HG03159 (cell line): ENCODE data around the gene JCHAIN.
A peak's percentile ranks its signal among the peaks of the same experiment; 100 is the strongest.
"Not testable (repeated sequence)": the region's sequence is repeated elsewhere in the genome, so short reads cannot be mapped to it uniquely, and the experiment has no call there.

ENCODE experiments used
- ATAC-seq: cut with Tn5 transposase; IDR thresholded peaks from one replicate; pipeline ENCODE4 v1.9.1; 2021; ENCODE audit warnings: mild to moderate bottlenecking, moderate library complexity; ENCODE audit not compliant: unreplicated experiment

The JCHAIN gene

GRCh38 chr4:70688795-70689231, 22.5 kb upstream of the JCHAIN start:
- ATAC-seq: peak; percentile 7

GRCh38 chr4:70687821-70688794, 21.8 kb upstream of the JCHAIN start, which contains the start of gene UTP3:
TSS of gene UTP3 (plus strand) at chr4:70688532. CDS start at chr4:70688678, 146 bp downstream.
- ATAC-seq: peak; percentile 92

GRCh38 chr4:70687392-70687791, 21.1 kb upstream of the JCHAIN start:
- peak; percentile 4 for ATAC-seq

- ATAC-seq: not testable (repeated sequence)
Measured at GRCh38 chr4:70682142-70682541, 15.8 kb upstream of the JCHAIN start.

GRCh38 chr4:70681704-70682103, 15.4 kb upstream of the JCHAIN start:
- peak; percentile 45 for ATAC-seq

- ATAC-seq: no peak
Measured at GRCh38 chr4:70680934-70681333, 14.6 kb upstream of the JCHAIN start.

GRCh38 chr4:70678383-70678999, 12.2 kb upstream of the JCHAIN start:
- peak; percentile 67 for ATAC-seq

- no peak for ATAC-seq
Measured at GRCh38 chr4:70676554-70677090, 10.3 kb upstream of the JCHAIN start.

- ATAC-seq: no peak
Measured at GRCh38 chr4:70674731-70675130, 8.4 kb upstream of the JCHAIN start.

GRCh38 chr4:70674191-70674590, 7.9 kb upstream of the JCHAIN start:
- no peak for ATAC-seq

- no peak for ATAC-seq
Measured at GRCh38 chr4:70671091-70671490, 4.8 kb upstream of the JCHAIN start.

- ATAC-seq: no peak
Measured at GRCh38 chr4:70670332-70671014, 4.2 kb upstream of the JCHAIN start.

- no peak for ATAC-seq
Measured at GRCh38 chr4:70667740-70668535, 1.6 kb upstream of the JCHAIN start.

GRCh38 chr4:70661309-70661922, 4.9 kb downstream of the JCHAIN start:
- ATAC-seq: peak; percentile 61

- ATAC-seq: no peak
Measured at GRCh38 chr4:70660106-70660505, 6.2 kb downstream of the JCHAIN start.

- no peak for ATAC-seq
Measured at GRCh38 chr4:70658418-70658817, 7.9 kb downstream of the JCHAIN start.

- ATAC-seq: no peak
Measured at GRCh38 chr4:70657326-70657725, 9.0 kb downstream of the JCHAIN start.

- no peak for ATAC-seq
Measured at GRCh38 chr4:70654605-70655011, 11.7 kb downstream of the JCHAIN start.

- peak; percentile 38 for ATAC-seq
Measured at GRCh38 chr4:70651864-70652506, 14.3 kb downstream of the JCHAIN start.
